ENCODE results near the gene FRMD3. TPM values are rescaled to one million over a fixed set of nuclear protein-coding genes. Genes with fewer than 3 reads are reported as not detected.

Gene FRMD3
- under 1 TPM in 1 of 2 experiments, not detected in 1; 0.12 TPM for total RNA-seq

DNA sequence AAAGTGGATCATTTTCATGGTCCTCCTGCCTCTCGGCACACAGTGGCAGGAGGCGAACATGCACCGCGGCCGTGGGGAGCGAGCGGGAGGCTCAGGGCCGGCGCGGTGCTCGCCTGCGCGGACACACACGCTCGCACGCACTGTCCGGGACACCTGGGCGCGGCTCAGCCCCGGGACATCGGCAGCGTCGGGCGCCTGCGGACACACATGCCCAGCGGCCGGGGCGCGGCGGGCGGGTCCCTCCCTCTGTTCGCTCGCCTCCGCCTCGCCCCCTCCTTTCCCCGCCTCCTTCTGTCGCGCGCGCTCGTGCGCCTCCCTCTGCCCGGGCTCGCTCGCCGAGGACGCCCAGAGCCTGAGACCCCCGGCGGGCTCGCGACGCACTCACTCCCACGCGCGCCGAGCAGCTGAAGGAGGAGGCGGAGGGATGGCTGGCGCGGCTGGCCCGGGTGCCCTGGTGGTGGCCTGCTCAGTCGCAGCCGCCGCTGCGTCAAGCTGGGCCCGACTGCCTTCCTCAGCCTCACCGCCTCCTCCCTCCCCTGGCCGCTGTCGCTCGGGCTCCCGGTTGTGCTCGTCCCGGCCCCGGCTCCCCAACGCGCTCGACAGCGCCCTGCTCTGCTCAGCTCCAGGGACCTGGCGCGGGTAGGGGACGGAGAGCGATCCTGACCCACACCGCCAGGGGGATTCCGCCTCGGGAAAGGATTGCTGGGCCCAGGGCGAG lies at the start of gene FRMD3:
FRMD3 (minus strand) TSS at position 230 of the 718 bp plus-strand sequence; CDS start at position 60, 170 bp downstream.
- peaks cover 4% of the 10 kb centered on the region for H3K4me1 Mint-ChIP-seq (ENCODE audit: low read depth)
- DNase-seq, result peak; percentile 36
- no peak within 1 kb of the TSS for H3K27ac Mint-ChIP-seq
- no peaks in the 10 kb centered on the region for H3K36me3 Mint-ChIP-seq (ENCODE audit: low read depth)
- H3K27me3 Mint-ChIP-seq (ENCODE audit: low read depth), result peaks cover 28% of the 10 kb centered on the region
- H3K9me3 Mint-ChIP-seq, result no peaks in the 10 kb centered on the region
- CTCF ChIA-PET, result interaction anchor here (0.9 to 2.3 kb wide), 2 partner anchors 203 to 1022 kb away, joined by 4 to 22 read pairs; no protein-coding TSS in a partner anchor
- intact Hi-C loops (cut with micrococcal nuclease), result no loop called here
- peak within 1 kb of the TSS; percentile 38 for H3K4me3 Mint-ChIP-seq

DNA sequence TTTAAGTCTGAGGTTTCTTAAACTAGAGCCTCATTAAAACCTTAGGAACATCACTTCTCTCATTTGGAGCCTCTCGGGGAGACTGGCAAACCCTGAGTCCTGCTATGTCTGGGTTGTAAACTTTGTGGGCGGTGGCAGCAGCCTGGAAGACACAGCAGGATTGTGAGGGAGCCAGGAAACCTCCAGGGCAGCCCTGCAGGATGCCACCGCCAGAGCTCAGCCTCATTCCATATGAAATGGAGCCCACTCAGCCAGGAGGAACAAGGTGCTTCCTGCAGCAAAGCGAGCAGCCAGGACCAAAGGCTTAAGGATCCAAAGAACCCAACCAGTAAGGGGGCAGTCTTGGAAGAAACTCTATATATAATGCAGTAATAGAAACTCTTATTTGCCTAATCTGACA lies 46.8 kb upstream of the FRMD3 start:
- Mint-ChIP-seq H3K4me1 (ENCODE audit: low read depth) (peaks cover 9% of the 10 kb centered on the region), H3K27ac (no peak overlapping the region)
- intact Hi-C loops (cut with micrococcal nuclease), result loop anchor here (5.0 kb wide), 1 partner anchor 108 kb away; no protein-coding TSS in a partner anchor

DNA sequence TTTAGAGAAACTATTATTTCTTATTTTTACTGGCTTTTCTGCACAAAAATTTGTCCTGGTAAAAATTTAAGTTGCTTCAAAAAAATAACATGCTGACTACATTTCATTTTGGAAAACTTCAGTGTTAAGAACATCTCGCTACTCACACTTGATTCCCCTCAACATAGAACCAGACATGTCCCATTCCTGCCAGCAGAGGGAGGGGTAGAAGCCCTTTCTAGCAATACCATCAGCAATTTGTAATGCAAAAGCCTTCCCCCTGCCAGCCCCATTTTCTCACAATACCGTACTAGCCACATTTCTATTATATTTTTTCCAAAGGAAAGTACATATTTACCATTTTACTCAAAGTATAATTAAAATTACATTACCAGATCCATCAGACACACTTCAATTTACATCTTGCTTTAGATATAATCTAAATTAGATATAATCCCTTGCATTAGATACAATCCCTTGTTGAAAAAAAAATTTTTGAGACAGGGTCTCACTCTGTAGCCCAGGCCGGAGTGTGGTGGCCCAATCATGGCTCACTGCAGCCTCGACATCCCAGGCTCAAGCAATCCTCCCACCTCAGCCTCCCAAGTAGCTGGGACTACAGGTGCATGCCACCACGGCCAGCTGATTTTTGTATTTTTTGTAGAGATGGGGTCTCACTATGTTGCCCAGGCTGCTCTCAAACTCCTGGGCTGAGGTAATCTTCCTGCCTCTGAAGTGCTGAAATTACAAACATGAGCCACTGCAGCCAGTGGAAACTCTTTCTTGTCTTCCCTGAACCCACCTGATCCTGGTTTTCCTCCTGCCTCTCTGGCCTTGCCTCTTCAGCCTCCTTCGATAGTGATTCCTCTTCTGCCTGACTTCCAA lies 45.2 kb upstream of the FRMD3 start:
- Mint-ChIP-seq H3K4me3 (no peak overlapping the region), H3K36me3 (ENCODE audit: low read depth) (peaks cover 20% of the 10 kb centered on the region), H3K9me3 (peaks cover 2% of the 10 kb centered on the region), H3K4me1 (ENCODE audit: low read depth) (peaks cover 9% of the 10 kb centered on the region), H3K27me3 (ENCODE audit: low read depth) (no peaks in the 10 kb centered on the region), H3K27ac (no peak overlapping the region)
- CTCF ChIA-PET, result interaction anchor here (0.7 kb wide), 1 partner anchor 100 kb away, joined by 3 read pairs; no protein-coding TSS in a partner anchor
- intact Hi-C loops (cut with micrococcal nuclease), result loop anchor here (1.0 to 2.0 kb wide), 2 partner anchors 13 to 40 kb away; partner anchors contain the start of gene IDNK
- DNase-seq, result peak; percentile 50

More for the DNA sequence above, 46.8 kb upstream of the FRMD3 start:
- no peaks in the 10 kb centered on the region for H3K9me3 Mint-ChIP-seq
- CTCF ChIA-PET, result no interaction called here
- peaks cover 11% of the 10 kb centered on the region for H3K36me3 Mint-ChIP-seq (ENCODE audit: low read depth)
- no peak overlapping the region for H3K4me3 Mint-ChIP-seq
- no peak for DNase-seq
- H3K27me3 Mint-ChIP-seq (ENCODE audit: low read depth), result no peaks in the 10 kb centered on the region

DNA sequence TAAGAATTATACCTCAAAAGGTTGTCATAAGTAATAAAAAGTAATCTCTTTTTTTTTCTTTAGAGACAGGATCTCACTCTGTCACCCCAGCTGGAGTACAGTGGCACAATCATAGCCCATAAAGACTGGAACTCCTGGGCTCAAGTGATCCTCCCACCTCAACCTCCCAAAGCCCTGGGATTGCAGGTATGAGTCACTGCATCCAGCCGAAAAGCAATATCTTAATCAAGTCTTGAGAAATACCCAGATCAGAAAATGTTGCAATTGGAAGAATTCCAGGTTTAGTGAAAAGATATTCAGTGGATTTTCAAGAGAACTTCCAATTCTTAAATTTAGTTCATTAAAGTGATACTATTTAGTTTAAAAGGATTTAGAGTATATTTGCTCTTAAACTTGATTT lies 43.8 kb upstream of the FRMD3 start:
- CTCF ChIA-PET, result no interaction called here
- Mint-ChIP-seq H3K27me3 (ENCODE audit: low read depth) (no peaks in the 10 kb centered on the region), H3K27ac (no peak overlapping the region), H3K4me3 (no peak overlapping the region), H3K36me3 (ENCODE audit: low read depth) (peaks cover 23% of the 10 kb centered on the region), H3K9me3 (peaks cover 6% of the 10 kb centered on the region), H3K4me1 (ENCODE audit: low read depth) (no peaks in the 10 kb centered on the region)
- no peak for DNase-seq
- intact Hi-C loops (cut with micrococcal nuclease), result loop anchor here (2.0 kb wide), 1 partner anchor 15 kb away; no protein-coding TSS in a partner anchor

DNA sequence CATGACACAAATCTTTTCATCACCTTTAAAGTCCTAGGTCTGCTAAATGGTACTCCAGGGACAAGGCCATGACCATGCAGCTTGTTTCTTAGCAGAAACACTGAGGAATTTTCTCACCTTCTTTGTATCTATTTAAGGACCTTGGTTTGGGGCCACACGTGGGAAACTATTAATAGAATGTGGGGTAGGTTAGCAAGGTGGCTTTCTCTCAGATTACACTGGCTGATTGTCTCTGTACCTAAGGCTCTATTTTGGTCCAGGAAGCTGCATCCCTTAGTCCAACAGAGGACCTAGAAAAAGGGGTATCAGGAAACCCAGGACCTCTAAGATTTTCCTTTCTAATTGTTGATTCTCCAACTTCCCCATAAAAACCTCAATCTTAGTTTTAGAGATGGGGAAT lies 36.3 kb upstream of the FRMD3 start:
- CTCF ChIA-PET, result interaction anchor here (0.7 kb wide), 1 partner anchor 24 kb away, joined by 4 read pairs; no protein-coding TSS in a partner anchor
- Mint-ChIP-seq H3K4me1 (ENCODE audit: low read depth) (no peaks in the 10 kb centered on the region), H3K27me3 (ENCODE audit: low read depth) (no peaks in the 10 kb centered on the region), H3K27ac (no peak overlapping the region), H3K4me3 (no peak overlapping the region), H3K36me3 (ENCODE audit: low read depth) (peaks cover 15% of the 10 kb centered on the region), H3K9me3 (peaks cover 6% of the 10 kb centered on the region)
- intact Hi-C loops (cut with micrococcal nuclease), result no loop called here
- no peak for DNase-seq

DNA sequence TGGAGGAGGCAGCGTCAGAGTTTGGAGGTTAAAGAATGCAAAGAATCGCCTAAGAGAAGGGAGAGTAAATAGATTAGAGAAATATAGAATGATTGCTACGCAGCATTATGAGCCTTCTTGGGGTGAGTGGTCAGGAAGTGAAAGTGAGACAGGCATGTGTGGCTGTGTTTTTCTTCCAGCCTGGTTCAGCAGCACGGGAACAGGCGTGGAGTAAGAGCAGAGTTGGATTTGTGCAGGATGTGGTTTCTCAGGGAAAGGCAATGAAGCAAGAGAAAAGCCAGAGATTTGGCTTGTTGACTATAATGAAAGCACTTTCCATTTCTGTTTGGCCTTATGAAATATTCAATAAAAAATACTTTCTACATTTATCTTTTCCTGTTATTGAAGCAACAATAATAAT lies 34.3 kb upstream of the FRMD3 start:
- intact Hi-C loops (cut with micrococcal nuclease), result no loop called here
- Mint-ChIP-seq H3K4me1 (ENCODE audit: low read depth) (no peaks in the 10 kb centered on the region), H3K27me3 (ENCODE audit: low read depth) (no peaks in the 10 kb centered on the region), H3K9me3 (peaks cover 1% of the 10 kb centered on the region), H3K36me3 (ENCODE audit: low read depth) (peaks cover 5% of the 10 kb centered on the region), H3K4me3 (no peak overlapping the region), H3K27ac (no peak overlapping the region)
- no peak for DNase-seq
- CTCF ChIA-PET, result no interaction called here

DNA sequence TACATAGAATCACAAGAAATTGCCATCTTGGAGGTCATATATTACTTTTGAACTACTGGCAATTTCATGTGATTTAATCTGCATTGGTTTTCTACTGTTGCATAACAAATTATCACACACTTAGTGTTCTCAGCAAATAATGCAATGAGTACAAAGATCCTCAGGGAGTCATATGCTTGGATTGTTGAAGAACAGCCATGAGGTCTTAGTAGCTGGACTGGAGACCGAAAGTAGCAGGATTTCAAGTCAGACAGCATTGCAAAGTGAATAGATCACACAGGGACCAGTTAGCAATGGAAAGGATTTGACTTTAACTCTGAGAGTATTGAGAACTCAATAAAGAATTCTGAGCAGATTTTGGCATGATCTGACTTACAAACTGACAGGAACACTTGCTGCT lies 32.2 kb upstream of the FRMD3 start:
- H3K27me3 Mint-ChIP-seq (ENCODE audit: low read depth), result no peaks in the 10 kb centered on the region
- DNase-seq, result no peak
- H3K27ac Mint-ChIP-seq, result no peak overlapping the region
- peaks cover 4% of the 10 kb centered on the region for H3K36me3 Mint-ChIP-seq (ENCODE audit: low read depth)
- H3K4me1 Mint-ChIP-seq (ENCODE audit: low read depth), result no peaks in the 10 kb centered on the region
- CTCF ChIA-PET, result no interaction called here
- H3K4me3 Mint-ChIP-seq, result no peak overlapping the region
- no peaks in the 10 kb centered on the region for H3K9me3 Mint-ChIP-seq
- intact Hi-C loops (cut with micrococcal nuclease), result no loop called here

DNA sequence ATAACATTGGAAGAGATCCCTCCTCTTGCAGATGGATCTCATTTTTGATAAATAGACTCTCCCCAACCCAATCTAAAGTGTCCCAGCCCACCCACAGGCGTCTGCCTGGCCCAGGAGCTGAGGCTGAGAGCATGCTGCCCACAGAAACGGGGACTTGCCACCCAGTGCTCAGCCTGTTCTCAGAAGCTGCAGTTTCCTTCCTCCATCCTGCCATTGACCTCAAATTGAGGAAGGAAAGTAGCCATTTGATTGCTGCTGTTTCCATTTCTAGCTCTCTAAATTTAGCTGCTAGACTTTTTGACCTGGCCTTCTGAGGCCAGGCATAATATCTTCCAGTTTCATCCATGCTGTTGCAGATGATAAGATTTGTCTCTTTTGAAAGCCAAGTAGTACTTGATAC lies 31.1 kb upstream of the FRMD3 start:
- CTCF ChIA-PET, result interaction anchor here (0.7 to 1.0 kb wide), 2 partner anchors 234 to 247 kb away, joined by 3 read pairs; no protein-coding TSS in a partner anchor
- no peak overlapping the region for H3K4me3 Mint-ChIP-seq
- no peak overlapping the region for H3K27ac Mint-ChIP-seq
- DNase-seq, result no peak
- intact Hi-C loops (cut with micrococcal nuclease), result no loop called here
- peaks cover 2% of the 10 kb centered on the region for H3K36me3 Mint-ChIP-seq (ENCODE audit: low read depth)
- no peaks in the 10 kb centered on the region for H3K4me1 Mint-ChIP-seq (ENCODE audit: low read depth)
- no peaks in the 10 kb centered on the region for H3K27me3 Mint-ChIP-seq (ENCODE audit: low read depth)
- H3K9me3 Mint-ChIP-seq, result no peaks in the 10 kb centered on the region

DNA sequence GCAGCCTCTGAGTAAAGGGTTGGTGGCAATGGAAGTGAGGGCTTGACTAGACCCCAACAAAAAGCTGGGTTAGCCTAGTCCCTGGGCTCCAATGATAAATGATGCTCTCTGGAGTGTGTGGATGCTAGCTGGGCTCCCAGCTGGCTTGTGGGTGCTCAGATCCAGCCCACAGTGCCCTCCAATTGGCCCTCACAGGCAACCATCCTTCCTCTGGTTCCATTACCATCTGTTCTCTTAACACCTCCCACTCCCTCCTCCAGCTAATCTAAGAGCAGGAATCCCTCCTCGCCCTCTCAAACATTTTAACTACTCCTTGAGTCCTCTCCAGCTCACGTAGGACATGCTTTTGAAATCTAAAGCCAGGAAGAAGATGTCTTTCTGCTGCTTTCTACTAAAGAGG lies 25.2 kb upstream of the FRMD3 start:
- CTCF ChIA-PET, result no interaction called here
- no peaks in the 10 kb centered on the region for H3K4me1 Mint-ChIP-seq (ENCODE audit: low read depth)
- no peak overlapping the region for H3K27ac Mint-ChIP-seq
- H3K36me3 Mint-ChIP-seq (ENCODE audit: low read depth), result peaks cover 1% of the 10 kb centered on the region
- no peaks in the 10 kb centered on the region for H3K27me3 Mint-ChIP-seq (ENCODE audit: low read depth)
- no peak overlapping the region for H3K4me3 Mint-ChIP-seq
- no peaks in the 10 kb centered on the region for H3K9me3 Mint-ChIP-seq
- DNase-seq, result no peak
- intact Hi-C loops (cut with micrococcal nuclease), result no loop called here

DNA sequence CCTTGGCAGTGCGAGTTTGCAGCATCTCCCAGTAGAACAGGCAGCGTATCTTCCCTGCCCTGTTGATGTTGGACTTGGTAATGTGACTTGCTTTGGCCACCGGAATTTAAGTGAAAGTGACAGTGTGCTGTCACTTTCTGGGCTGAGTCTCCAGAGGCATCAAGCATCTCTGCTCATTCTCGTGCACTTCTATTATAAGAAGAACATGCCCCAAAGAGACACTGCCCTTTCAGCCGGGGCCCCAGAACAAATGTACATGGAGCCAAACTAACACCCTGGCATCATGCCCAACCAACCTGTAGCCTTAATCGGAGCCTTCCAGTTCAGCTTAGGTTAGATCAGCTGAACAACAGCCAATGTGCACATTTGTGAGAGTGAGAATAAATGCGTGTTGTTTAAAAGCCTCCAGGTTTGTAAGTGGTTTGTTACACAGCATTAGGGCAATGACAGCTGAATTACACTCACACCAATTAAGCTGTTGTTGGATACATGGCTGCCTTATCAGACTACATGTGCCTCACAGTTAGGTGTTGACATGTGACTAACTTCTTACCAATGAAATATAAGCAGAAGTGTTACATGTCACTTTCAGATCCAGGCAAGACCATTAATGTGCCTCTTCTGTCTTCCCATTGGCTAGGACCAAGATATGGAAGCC lies 22.1 kb upstream of the FRMD3 start:
- Mint-ChIP-seq H3K36me3 (ENCODE audit: low read depth) (peaks cover 6% of the 10 kb centered on the region), H3K27me3 (ENCODE audit: low read depth) (peaks cover 2% of the 10 kb centered on the region), H3K9me3 (peaks cover 2% of the 10 kb centered on the region), H3K4me3 (no peak overlapping the region), H3K4me1 (ENCODE audit: low read depth) (no peaks in the 10 kb centered on the region), H3K27ac (no peak overlapping the region)
- DNase-seq, result no peak
- intact Hi-C loops (cut with micrococcal nuclease), result no loop called here
- CTCF ChIA-PET, result interaction anchor here (0.8 kb wide), 1 partner anchor 32 kb away, joined by 3 read pairs; no protein-coding TSS in a partner anchor

DNA sequence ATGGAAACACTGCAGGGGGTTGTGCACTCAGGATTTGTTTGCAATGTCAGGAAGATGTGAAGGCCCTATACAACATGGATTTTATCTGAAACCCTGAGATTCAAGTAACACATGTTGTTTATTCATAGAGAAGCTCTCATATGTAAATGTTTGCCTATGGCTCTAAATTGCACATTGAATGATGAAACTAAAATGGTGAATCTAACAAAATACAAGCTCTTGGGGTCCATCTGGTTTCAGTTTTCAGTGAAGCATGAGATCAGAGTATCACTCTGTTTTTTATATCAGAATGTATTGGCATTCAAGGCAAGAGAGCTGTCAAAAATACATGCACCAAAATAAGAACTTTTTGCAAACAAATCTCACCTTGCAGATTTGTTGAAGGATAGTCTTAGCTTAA lies 19.6 kb upstream of the FRMD3 start:
- intact Hi-C loops (cut with micrococcal nuclease), result no loop called here
- peaks cover 10% of the 10 kb centered on the region for H3K9me3 Mint-ChIP-seq
- no peak overlapping the region for H3K27ac Mint-ChIP-seq
- H3K4me3 Mint-ChIP-seq, result no peak overlapping the region
- peaks cover 10% of the 10 kb centered on the region for H3K36me3 Mint-ChIP-seq (ENCODE audit: low read depth)
- H3K4me1 Mint-ChIP-seq (ENCODE audit: low read depth), result no peaks in the 10 kb centered on the region
- CTCF ChIA-PET, result interaction anchor here (0.6 to 1.7 kb wide), 3 partner anchors 13 to 1877 kb away, joined by 3 to 4 read pairs (median 3); no protein-coding TSS in a partner anchor
- no peak for DNase-seq
- peaks cover 2% of the 10 kb centered on the region for H3K27me3 Mint-ChIP-seq (ENCODE audit: low read depth)

DNA sequence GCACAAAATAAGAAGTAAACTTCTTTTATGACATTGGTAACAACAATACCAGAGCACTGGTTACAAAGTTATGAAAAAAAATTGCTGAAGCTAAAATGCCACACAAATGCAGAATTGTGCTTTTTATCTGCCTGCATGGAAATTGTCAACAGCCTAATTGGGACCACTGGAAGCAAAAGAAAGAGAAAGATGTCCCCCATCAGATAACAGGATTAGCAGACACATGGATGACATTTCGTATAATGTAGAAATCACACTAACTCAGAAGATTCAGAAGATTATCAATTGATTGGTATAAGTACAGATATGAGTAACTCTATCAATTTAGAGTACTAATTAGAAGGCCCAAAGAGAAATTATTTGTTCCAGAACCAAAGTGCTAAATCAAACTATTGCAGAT lies 19.1 kb upstream of the FRMD3 start:
- H3K36me3 Mint-ChIP-seq (ENCODE audit: low read depth), result peaks cover 10% of the 10 kb centered on the region
- CTCF ChIA-PET, result interaction anchor here (0.6 to 0.7 kb wide), 2 partner anchors 92 to 1877 kb away, joined by 3 to 4 read pairs; no protein-coding TSS in a partner anchor
- no peak overlapping the region for H3K27ac Mint-ChIP-seq
- H3K4me3 Mint-ChIP-seq, result no peak overlapping the region
- H3K9me3 Mint-ChIP-seq, result peaks cover 14% of the 10 kb centered on the region
- no peaks in the 10 kb centered on the region for H3K4me1 Mint-ChIP-seq (ENCODE audit: low read depth)
- peaks cover 2% of the 10 kb centered on the region for H3K27me3 Mint-ChIP-seq (ENCODE audit: low read depth)
- no peak for DNase-seq
- intact Hi-C loops (cut with micrococcal nuclease), result no loop called here

Data from activated naive CD4-positive, alpha-beta T cell treated with anti-CD3 and anti-CD28 coated beads for 36 hours (primary cell).